WTC11 (cell line): Measurements from ENCODE around the gene ROBO2. TPM values are rescaled to one million over a fixed set of nuclear protein-coding genes. Genes with fewer than 3 reads are reported as not detected.
A peak's percentile ranks its signal among the peaks of the same experiment; 100 is the strongest.

Source experiments
- ATAC-seq: fragments of 200-7000 bp; cut with Tn5 transposase; 2 replicates; pipeline ENCODE4 v1.10.0; 2021; ENCODE audit warnings: mild to moderate bottlenecking, moderate library complexity
- CTCF ChIA-PET: fragments of 300-600 bp; sonication (Branson Sonifier 250); formaldehyde crosslinking; loops from one replicate; lab custom pipeline; 2021; ENCODE audit warnings: antibody characterized with exemption; lab: Charles Lee
- POLR2A ChIA-PET: fragments of 350-600 bp; sonication (Branson Sonifier 250); formaldehyde crosslinking; loops from one replicate; lab custom pipeline; 2021; ENCODE audit warnings: antibody characterized with exemption; lab: Charles Lee
- DNase-seq: peaks from one replicate; pipeline ENCODE4 v3.0.0; 2021; ENCODE audit warnings: low spot score
- H3K27ac Mint-ChIP-seq: 2 replicates; pipeline ENCODE4 v1.8.0; 2021; ENCODE audit warnings: mixed read lengths
- H3K27me3 Mint-ChIP-seq: 2 replicates; pipeline ENCODE4 v1.8.0; 2021; ENCODE audit warnings: low read depth, mild to moderate bottlenecking, moderate library complexity, mixed read lengths
- H3K36me3 Mint-ChIP-seq: 2 replicates; pipeline ENCODE4 v1.8.0; 2021; ENCODE audit warnings: mixed read lengths
- H3K4me1 Mint-ChIP-seq: 2 replicates; pipeline ENCODE4 v1.8.0; 2022; ENCODE audit warnings: mixed read lengths
- H3K4me3 Mint-ChIP-seq: 2 replicates; pipeline ENCODE4 v1.8.0; 2021; ENCODE audit warnings: mild to moderate bottlenecking, moderate library complexity, mixed read lengths
- H3K9me3 Mint-ChIP-seq: 2 replicates; pipeline ENCODE4 v1.8.0; 2021; ENCODE audit warnings: mixed read lengths
- ATF2 ChIP-seq: sonication (generic); formaldehyde crosslinking; IDR thresholded peaks from 2 replicates; pipeline ENCODE4 v1.8.1; 2022; ENCODE audit warnings: low read depth, missing genetic modification reagents, borderline replicate concordance
- CREB1 ChIP-seq: sonication (generic); formaldehyde crosslinking; IDR thresholded peaks from 2 replicates; pipeline ENCODE4 v1.8.0; 2023; ENCODE audit warnings: mild to moderate bottlenecking, missing genetic modification reagents
- FOXK1 ChIP-seq: sonication (generic); formaldehyde crosslinking; IDR thresholded peaks from 2 replicates; pipeline ENCODE4 v1.8.0; 2022; ENCODE audit warnings: mild to moderate bottlenecking, moderate library complexity, missing genetic modification reagents
- MLX ChIP-seq: sonication (generic); formaldehyde crosslinking; IDR thresholded peaks from 2 replicates; pipeline ENCODE4 v1.8.1; 2023; ENCODE audit warnings: mild to moderate bottlenecking, missing genetic modification reagents, moderate library complexity
- MYBL2 ChIP-seq: sonication (generic); formaldehyde crosslinking; IDR thresholded peaks from 2 replicates; pipeline ENCODE4 v1.8.1; 2023; ENCODE audit warnings: mild to moderate bottlenecking, moderate library complexity, missing genetic modification reagents
- OVOL2 ChIP-seq: fragments of 250-450 bp; sonication (Bioruptor Pico); IDR thresholded peaks from 2 replicates; pipeline ENCODE4 v1.9.0; 2021; ENCODE audit warnings: mild to moderate bottlenecking, borderline replicate concordance
- STAT6 ChIP-seq: sonication (generic); formaldehyde crosslinking; conservative IDR thresholded peaks from 2 replicates; pipeline ENCODE4 v1.8.1; 2023; ENCODE audit warnings: mild to moderate bottlenecking, low read depth, missing genetic modification reagents, moderate library complexity
- TP53 ChIP-seq: sonication (generic); formaldehyde crosslinking; IDR thresholded peaks from 2 replicates; pipeline ENCODE4 v1.8.1; 2023; ENCODE audit warnings: mild to moderate bottlenecking, missing genetic modification reagents
- ZNF396 ChIP-seq: fragments of 250-450 bp; sonication (Bioruptor Pico); IDR thresholded peaks from 2 replicates; pipeline ENCODE4 v1.8.0; 2021; ENCODE audit warnings: mild to moderate bottlenecking, moderate library complexity, borderline replicate concordance
- ZNF416 ChIP-seq: fragments of 250-450 bp; sonication (Bioruptor Pico); IDR thresholded peaks from 2 replicates; pipeline ENCODE4 v1.9.0; 2021; ENCODE audit warnings: mild to moderate bottlenecking, inconsistent platforms
- ZNF423 ChIP-seq: fragments of 250-450 bp; sonication (Bioruptor Pico); IDR thresholded peaks from 2 replicates; pipeline ENCODE4 v2.1.2; 2022; ENCODE audit warnings: mild to moderate bottlenecking, moderate library complexity
- ZNF425 ChIP-seq: fragments of 250-450 bp; sonication (Bioruptor Pico); conservative IDR thresholded peaks from 2 replicates; pipeline ENCODE4 v1.9.0; 2021; ENCODE audit warnings: mild to moderate bottlenecking
- total RNA-seq: library from RNA; stranded (reverse); gene quantifications from 3 replicates; pipeline ENCODE4 v1.2.3, GENCODE V29; 2021
- TF ChIP-seq, protein P1 (sequence below): sonication (generic); formaldehyde crosslinking; IDR thresholded peaks from 2 replicates; pipeline ENCODE4 v1.8.0; 2022; ENCODE audit warnings: mild to moderate bottlenecking, missing genetic modification reagents
- TF ChIP-seq, protein P2 (sequence below): sonication (generic); formaldehyde crosslinking; IDR thresholded peaks from 2 replicates; pipeline ENCODE4 v1.8.0; 2022; ENCODE audit warnings: mild to moderate bottlenecking, missing genetic modification reagents
- TF ChIP-seq, protein P3 (sequence below): fragments of 250-450 bp; sonication (Bioruptor Pico); IDR thresholded peaks from 2 replicates; pipeline ENCODE4 v1.9.0; 2021; ENCODE audit warnings: moderate library complexity, mild to moderate bottlenecking, inconsistent platforms, borderline replicate concordance
- TF ChIP-seq, protein P4 (sequence below): sonication (generic); formaldehyde crosslinking; IDR thresholded peaks from 2 replicates; pipeline ENCODE4 v1.8.1; 2023; ENCODE audit warnings: mild to moderate bottlenecking, missing genetic modification reagents

Gene ROBO2
- total RNA-seq, 1 experiment from 2014 or later = 11.7 TPM

GRCh38 chr3:77025471-77025870 lies 14.4 kb upstream of the ROBO2 start:
- H3K4me1 Mint-ChIP-seq = peaks cover 29% of the 10 kb centered on the region
- H3K27me3 Mint-ChIP-seq = no peaks in the 10 kb centered on the region
- TF ChIP-seq, protein P1, sequence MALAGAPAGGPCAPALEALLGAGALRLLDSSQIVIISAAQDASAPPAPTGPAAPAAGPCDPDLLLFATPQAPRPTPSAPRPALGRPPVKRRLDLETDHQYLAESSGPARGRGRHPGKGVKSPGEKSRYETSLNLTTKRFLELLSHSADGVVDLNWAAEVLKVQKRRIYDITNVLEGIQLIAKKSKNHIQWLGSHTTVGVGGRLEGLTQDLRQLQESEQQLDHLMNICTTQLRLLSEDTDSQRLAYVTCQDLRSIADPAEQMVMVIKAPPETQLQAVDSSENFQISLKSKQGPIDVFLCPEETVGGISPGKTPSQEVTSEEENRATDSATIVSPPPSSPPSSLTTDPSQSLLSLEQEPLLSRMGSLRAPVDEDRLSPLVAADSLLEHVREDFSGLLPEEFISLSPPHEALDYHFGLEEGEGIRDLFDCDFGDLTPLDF (CRISPR knock-in tag) = no peak
- TF ChIP-seq, protein P2, sequence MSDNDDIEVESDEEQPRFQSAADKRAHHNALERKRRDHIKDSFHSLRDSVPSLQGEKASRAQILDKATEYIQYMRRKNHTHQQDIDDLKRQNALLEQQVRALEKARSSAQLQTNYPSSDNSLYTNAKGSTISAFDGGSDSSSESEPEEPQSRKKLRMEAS (CRISPR knock-in tag) = no peak
- TF ChIP-seq TP53 (CRISPR knock-in tag) (no peak), MLX (CRISPR knock-in tag) (no peak), ZNF423 (CRISPR knock-in tag) (no peak), ZNF396 (CRISPR knock-in tag) (no peak), ZNF416 (no peak), ATF2 (CRISPR knock-in tag) (no peak), MYBL2 (CRISPR knock-in tag) (no peak), ZNF425 (CRISPR knock-in tag) (no peak), STAT6 (CRISPR knock-in tag) (no peak), OVOL2 (no peak), CREB1 (CRISPR knock-in tag) (no peak), FOXK1 (no peak)
- TF ChIP-seq, protein P3, sequence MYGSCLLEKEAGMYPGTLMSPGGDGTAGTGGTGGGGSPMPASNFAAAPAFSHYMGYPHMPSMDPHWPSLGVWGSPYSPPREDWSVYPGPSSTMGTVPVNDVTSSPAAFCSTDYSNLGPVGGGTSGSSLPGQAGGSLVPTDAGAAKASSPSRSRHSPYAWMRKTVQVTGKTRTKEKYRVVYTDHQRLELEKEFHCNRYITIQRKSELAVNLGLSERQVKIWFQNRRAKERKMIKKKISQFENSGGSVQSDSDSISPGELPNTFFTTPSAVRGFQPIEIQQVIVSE = no peak
- TF ChIP-seq, protein P4, sequence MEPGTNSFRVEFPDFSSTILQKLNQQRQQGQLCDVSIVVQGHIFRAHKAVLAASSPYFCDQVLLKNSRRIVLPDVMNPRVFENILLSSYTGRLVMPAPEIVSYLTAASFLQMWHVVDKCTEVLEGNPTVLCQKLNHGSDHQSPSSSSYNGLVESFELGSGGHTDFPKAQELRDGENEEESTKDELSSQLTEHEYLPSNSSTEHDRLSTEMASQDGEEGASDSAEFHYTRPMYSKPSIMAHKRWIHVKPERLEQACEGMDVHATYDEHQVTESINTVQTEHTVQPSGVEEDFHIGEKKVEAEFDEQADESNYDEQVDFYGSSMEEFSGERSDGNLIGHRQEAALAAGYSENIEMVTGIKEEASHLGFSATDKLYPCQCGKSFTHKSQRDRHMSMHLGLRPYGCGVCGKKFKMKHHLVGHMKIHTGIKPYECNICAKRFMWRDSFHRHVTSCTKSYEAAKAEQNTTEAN (CRISPR knock-in tag) = no peak
- TF ChIP-seq, all 79 proteins: peak for 0
- CTCF ChIA-PET = interaction anchor here (0.8 to 1.5 kb wide), 2 partner anchors 14 to 295 kb away, joined by 4 to 6 read pairs; no protein-coding TSS in a partner anchor
- DNase-seq (no peak), ATAC-seq (peak; percentile 47; the same call in 1 of the 2 replicates)
- no peak overlapping the region for H3K4me3 Mint-ChIP-seq
- no peak overlapping the region for H3K27ac Mint-ChIP-seq
- peaks cover 10% of the 10 kb centered on the region for H3K9me3 Mint-ChIP-seq
- POLR2A ChIA-PET = no interaction called here
- H3K36me3 Mint-ChIP-seq = no peaks in the 10 kb centered on the region; the same call in 1 of the 2 replicates
